ENCODE results near the gene PEX12.
"Not testable (repeated sequence)": the region's sequence is repeated elsewhere in the genome, so short reads cannot be mapped to it uniquely, and the experiment has no call there.

PEX12 gene

DNA sequence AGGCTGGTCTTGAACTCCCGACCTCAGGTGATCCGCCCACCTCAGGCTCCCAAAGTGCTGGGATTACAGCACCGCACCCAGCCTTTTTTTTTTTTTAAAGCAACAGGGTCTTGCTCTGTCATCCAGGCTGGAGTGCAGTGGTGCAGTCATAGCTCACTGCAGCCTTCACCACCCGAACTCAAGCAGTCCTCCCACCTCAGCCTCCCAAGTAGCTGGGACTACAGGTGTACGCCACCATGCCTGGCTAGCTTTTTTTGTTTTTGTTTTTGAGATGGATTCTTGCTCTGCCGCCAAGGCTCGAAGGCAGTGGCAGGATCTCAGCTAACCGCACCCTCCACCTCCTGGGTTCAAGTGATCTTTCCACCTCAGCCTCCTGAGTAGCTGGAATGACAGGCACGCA is 43.0 kb downstream of the PEX12 start:
- not testable (repeated sequence) for DNase-seq (ENCODE audit: low spot score)

- DNase-seq (ENCODE audit: low spot score), result no peak
These were observed 43.7 kb downstream of the PEX12 start for GRCh38 chr17:35534576-35535093.

DNA sequence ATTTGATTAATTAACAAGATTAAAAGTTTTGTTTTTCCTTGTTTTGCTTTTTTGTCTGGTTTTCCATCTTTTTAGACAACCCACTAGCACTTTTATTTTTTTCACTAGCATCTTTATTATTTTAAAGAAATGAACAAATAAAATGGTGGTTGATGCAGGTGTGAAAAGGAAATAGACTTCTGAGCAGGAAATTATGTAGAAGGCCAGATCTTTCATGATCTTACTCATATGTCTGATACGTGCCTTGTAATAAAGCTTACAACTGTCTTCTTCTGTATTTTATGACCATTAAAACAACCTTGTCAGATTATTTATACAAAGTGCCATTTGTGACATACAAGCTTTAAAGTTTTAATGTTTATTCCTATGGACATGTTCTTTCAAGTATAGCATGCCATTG is 47.2 kb downstream of the PEX12 start:
- DNase-seq (ENCODE audit: low spot score), result no peak

GRCh38 chr17:35529866-35530265 is 48.5 kb downstream of the PEX12 start:
- no peak for DNase-seq (ENCODE audit: low spot score)

GRCh38 chr17:35529326-35529725 is 49.0 kb downstream of the PEX12 start:
- not testable (repeated sequence) for DNase-seq (ENCODE audit: low spot score)
